GM19351 (cell line): ENCODE results near the gene IFITM10.

Source experiments
- ATAC-seq: cut with Tn5 transposase; IDR thresholded peaks from one replicate; pipeline ENCODE4 v1.9.1; 2021; ENCODE audit warnings: mild to moderate bottlenecking, moderate library complexity; ENCODE audit not compliant: unreplicated experiment

IFITM10 gene

DNA sequence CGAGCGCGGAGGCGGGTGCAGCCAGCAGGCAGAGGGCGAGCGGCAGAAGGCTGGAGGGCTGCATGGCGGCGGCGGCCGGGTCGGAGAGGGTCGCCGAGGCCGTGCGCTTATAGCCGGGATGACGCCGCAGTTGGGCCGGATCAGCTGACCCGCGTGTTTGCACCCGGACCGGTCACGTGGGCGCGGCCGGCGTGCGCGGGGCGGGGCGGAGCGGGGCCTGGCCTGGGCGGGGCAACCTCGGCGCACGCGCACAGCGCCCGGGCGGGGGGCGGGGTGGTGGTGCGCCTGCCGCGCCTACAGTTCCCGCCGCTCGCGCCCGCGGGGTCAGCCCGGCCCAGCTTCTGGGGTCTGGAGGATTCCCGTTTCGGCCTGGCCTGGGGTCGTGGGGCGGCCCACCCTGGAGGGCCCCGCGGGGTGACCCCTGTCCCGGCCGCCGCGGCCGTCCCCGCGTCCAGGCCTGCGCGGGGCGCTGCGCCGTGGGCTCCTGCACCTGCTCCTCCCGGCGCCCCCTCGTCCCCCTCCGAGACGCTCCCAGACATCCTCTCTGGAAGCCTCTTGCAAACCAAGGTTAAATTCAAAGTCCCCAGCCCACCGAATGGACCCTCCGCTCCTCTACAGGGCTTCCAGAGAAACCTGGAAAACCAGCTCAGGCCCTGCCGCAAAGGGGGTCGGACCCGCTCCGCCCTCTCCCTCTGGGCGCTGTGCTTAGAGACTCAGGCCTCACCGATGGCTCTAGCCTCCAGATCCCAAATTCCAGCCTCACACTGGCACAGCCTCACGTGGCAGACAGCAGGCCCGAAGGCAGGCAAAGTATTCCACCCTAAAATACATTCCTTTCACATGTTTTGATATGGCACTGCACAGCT is 13.6 kb upstream of the IFITM10 start, which contains the start of gene CTSD:
TSS of gene CTSD (minus strand) at position 132 of the 866 bp plus-strand sequence. CDS start at position 64, 68 bp downstream.
- peak; percentile 81 for ATAC-seq

GRCh38 chr11:1763336-1763795 is 13.0 kb upstream of the IFITM10 start:
- ATAC-seq = peak; percentile 27

DNA sequence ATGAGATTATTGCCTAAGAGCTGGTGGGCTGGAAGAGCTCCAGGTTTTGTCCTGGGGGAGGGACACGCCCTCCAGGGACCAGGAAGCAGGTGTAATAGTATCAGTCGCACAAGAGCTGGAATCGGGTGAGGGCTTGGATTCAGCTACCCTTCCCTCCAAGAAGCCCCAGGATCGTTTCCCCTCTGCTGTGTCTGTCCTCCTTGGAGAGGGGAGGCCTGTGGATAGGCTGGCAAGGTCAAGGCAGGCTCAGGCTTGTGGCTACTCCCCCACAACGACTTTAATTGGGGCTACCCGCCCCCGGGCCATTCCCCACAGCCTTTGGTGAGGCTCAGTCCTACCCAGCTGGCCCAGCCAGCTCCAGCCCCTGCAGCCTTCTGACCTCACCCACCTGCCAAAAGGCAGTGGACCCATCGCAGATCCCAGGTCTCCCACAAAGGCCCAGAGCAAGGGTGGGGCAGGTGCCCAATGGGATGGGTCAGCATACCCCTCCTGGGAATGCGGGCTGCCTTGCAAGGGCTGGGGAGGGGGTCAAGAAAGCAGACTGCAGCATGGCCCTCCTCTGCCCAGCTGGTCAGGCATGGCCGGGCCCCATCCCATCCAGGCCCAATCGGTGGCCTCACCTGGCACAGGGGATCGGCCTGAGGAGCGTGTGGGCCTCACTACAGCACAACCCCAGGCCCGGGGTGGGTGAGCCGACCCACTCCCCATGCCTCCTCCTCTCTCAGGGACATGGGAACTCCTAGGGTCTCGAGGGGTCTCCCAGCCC is 12.3 kb upstream of the IFITM10 start:
- no peak for ATAC-seq

- ATAC-seq = no peak
Observed at GRCh38 chr11:1761857-1762536, 11.6 kb upstream of the IFITM10 start.

DNA sequence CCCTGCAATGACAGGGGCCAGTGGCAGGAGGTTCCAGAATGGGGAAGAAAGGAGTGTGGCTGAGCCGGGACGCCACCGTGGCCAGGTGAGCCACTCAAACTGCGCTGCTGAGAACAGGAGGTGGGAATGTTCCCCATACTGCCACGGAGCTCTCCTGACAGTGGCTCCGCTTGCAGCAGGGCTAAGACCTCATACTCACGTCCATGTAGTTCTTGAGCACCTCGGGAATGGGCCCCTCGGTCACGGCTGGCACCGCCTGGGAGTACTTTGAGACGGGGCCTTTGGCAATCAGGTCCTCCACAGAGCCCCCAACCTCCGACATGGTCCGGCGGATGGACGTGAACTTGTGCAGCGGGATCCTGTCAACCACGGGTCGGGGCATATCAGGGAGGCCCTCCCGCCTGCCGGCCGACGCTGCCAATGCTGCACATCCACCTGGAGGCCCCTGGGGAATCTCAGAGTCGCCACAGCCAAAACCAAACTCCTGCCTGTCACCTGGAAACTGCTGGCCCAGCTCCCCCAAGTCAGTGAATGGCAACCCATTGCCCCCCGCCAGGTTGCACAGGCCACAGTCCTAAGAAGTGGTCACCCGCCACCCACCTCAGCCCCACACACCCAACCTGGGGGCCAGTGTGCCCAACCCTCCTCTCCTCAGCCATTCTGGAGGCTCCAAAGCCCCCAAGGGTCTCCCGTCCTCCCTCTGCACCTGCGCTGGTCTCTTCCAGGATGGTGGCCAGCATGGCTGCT is 10.9 kb upstream of the IFITM10 start:
- no peak for ATAC-seq

GRCh38 chr11:1760351-1761109 is 10.1 kb upstream of the IFITM10 start:
- ATAC-seq = no peak

DNA sequence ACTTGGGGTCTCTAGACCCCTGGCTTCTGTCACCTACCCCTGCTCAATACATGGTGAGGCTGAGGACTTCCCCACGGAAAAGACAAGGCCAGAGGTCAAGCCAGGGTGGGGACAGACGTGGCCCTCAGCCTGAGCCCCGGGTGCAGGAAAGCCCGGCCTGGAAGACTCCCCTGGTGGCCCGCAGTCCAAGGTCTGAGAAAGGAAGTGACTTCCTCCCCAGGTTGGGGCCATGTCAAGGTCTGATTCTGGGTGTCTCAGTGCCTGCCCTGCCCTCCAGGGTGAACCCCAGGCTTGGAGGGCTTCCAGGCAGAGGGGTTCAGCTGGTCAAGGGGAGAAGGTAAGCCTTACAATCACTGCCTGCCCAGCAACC is 9.4 kb upstream of the IFITM10 start:
- ATAC-seq = no peak

DNA sequence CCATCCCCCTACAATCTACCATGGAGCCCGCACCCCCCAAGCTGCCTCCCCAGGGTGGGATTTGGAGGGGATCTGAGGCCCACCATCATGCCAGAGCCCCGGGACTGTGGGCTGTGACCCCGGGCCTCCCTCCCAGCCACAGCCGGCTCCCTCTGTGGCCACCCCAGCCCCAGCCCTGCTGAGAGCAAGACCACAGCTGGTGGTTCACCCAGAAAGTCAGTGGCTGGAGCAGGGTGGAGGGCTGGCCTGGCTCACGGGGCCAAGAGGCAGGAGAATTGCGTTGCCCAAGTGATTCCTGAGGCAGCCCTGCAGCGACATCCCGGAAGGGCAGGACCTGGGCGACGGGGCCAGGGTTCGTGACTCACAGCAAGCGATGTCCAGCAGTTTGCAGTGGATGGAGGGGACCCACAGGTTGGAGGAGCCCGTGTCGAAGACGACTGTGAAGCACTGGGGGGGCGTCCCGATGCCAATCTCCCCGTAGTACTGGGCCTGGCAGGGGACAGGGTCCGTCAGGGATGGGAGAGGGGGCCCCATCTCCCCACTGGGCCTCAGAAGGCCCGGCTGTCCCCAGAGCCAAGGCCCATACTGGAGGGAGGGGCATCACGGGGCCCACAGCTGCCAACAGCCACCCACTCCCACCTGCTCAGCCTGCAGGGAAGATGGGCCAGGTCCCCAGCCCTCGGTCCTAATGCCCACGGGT is 8.9 kb upstream of the IFITM10 start:
- no peak for ATAC-seq

- no peak for ATAC-seq
Observed at GRCh38 chr11:1758611-1759150, 8.3 kb upstream of the IFITM10 start.

GRCh38 chr11:1757861-1758610 is 7.6 kb upstream of the IFITM10 start:
- no peak for ATAC-seq

- no peak for ATAC-seq
Observed at GRCh38 chr11:1756791-1757771, 6.7 kb upstream of the IFITM10 start.

DNA sequence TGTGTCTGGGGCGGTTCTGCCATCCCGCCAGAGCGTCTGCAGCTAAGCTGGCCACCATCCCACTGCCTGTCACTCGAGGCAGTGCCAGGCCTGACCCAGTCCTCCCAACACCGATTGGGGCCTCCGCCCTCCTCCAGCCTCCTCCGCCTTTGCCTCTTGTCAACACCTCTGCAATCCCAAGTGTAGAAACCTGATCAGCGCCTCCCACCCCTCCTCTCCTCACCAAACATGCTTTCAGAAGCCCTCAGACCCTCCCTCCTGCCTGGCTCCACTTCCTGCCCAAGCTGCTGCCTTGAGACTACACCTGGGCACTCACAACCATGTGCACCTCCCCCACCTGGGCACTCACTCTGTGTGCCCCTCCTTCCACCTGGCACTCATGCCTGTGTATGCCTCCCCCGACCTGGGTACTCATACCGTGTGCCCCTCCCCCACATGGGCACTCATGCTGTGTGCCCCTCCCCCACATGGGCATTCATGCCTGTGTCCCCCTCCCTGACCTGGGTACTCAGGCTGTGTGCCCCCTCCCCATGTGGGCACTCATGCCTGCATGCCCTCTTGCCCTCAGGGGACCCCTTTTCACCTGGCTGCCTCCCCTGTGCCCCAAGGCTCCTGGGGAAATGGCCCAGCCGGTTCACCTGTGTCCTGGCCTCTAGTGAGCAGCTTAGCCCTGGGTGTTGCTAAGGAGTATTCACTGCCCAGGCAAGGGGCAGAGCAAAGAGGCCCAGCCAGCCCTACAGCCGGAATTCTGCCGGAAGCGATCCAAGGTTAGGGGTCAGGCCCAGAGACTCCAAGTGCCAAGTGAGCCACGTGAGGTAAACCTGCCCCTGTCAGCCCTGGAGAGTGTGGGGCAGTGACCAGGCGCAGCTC is 5.5 kb upstream of the IFITM10 start:
- ATAC-seq = no peak

GRCh38 chr11:1755344-1755691 is 4.9 kb upstream of the IFITM10 start:
- no peak for ATAC-seq

DNA sequence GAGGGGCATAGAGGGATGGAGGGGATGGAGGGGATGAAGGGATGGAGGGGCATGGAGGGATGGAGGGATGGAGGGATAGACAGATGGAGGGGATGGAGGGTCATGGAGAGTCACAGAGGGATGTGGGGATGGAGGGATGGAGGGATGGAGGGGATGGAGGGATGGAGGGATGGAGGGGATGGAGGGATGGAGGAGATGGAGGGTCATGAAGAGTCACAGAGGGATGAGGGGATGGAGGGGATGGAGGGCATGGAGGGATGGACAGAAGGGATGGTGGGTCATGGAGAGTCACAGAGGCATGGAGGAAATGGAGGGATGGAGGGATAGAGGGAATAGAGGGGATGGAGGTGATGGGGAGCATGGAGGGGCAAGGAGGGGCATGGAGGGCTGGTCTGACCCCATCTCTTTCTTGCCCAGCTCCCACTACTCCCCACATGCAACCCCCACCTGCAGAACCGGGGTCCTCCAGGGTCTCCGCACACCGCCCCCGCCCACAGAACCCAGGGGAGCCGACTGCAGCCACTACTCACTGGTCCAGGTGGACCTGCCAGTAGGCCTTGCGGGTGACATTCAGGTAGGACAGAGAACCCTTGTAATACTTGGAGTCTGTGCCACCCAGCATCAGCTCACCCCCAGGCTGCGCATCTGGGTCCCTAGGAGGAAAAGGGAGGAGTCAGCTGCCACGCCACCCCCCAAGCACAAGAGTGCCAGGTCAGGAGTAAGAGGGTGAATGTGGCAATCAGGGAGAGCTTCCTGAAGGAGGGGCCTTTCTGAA is 4.2 kb upstream of the IFITM10 start:
- ATAC-seq = no peak

GRCh38 chr11:1753929-1754305 is 3.5 kb upstream of the IFITM10 start:
- no peak for ATAC-seq
